Ecto neural progenitor cell (in vitro differentiated cells): ENCODE measurements around the gene SIX4.
"Not testable (repeated sequence)": the region's sequence is repeated elsewhere in the genome, so short reads cannot be mapped to it uniquely, and the experiment has no call there.

Experiments used
- DNase-seq: peaks from one replicate; pipeline ENCODE4 v3.0.0-alpha.2; 2018; ENCODE audit warnings: low spot score

SIX4 gene

GRCh38 chr14:60723907-60724618 lies at the start of gene SIX4:
TSS of gene SIX4 (minus strand) at chr14:60724351. CDS start at chr14:60724074, 277 bp downstream.
- DNase-seq = peak; percentile 88

GRCh38 chr14:60773558-60773957 lies 49.4 kb upstream of the SIX4 start:
- DNase-seq = no peak

- DNase-seq = no peak
These were observed 47.0 kb upstream of the SIX4 start for GRCh38 chr14:60771117-60771516.

- no peak for DNase-seq
These were observed 44.5 kb upstream of the SIX4 start for GRCh38 chr14:60768602-60769001.

- no peak for DNase-seq
These were observed 36.7 kb upstream of the SIX4 start for GRCh38 chr14:60760644-60761364.

GRCh38 chr14:60760209-60760608 lies 36.1 kb upstream of the SIX4 start:
- DNase-seq = no peak

GRCh38 chr14:60758885-60759284 lies 34.7 kb upstream of the SIX4 start:
- no peak for DNase-seq

- DNase-seq = no peak
These were observed 33.4 kb upstream of the SIX4 start for GRCh38 chr14:60757567-60758002.

GRCh38 chr14:60756847-60757246 lies 32.7 kb upstream of the SIX4 start:
- no peak for DNase-seq

- DNase-seq = no peak
These were observed 29.3 kb upstream of the SIX4 start for GRCh38 chr14:60753264-60754119.

- no peak for DNase-seq
These were observed 20.4 kb upstream of the SIX4 start for GRCh38 chr14:60744566-60744965.

GRCh38 chr14:60738843-60739508 lies 14.8 kb upstream of the SIX4 start:
- DNase-seq = no peak

- DNase-seq = no peak
These were observed 12.3 kb upstream of the SIX4 start for GRCh38 chr14:60736494-60736893.

GRCh38 chr14:60735416-60735815 lies 11.3 kb upstream of the SIX4 start:
- DNase-seq = no peak

GRCh38 chr14:60734465-60735242 lies 10.5 kb upstream of the SIX4 start, which contains the start of gene MNAT1:
TSS of gene MNAT1 (plus strand) at chr14:60734761. CDS start at chr14:60734863, 102 bp downstream.
- peak; percentile 92 for DNase-seq

GRCh38 chr14:60732840-60733483 lies 8.8 kb upstream of the SIX4 start:
- no peak for DNase-seq

- not testable (repeated sequence) for DNase-seq
These were observed 7.1 kb upstream of the SIX4 start for GRCh38 chr14:60731291-60731690.

- peak; percentile 77 for DNase-seq
These were observed 840 bp downstream of the SIX4 start for GRCh38 chr14:60723116-60723906.

- DNase-seq = no peak
These were observed 1.6 kb downstream of the SIX4 start for GRCh38 chr14:60722357-60723115.
